Smooth muscle cell (in vitro differentiated cells): ENCODE results near the gene DAB2IP. TPM values are rescaled to one million over a fixed set of nuclear protein-coding genes. Genes with fewer than 3 reads are reported as not detected.
A peak's percentile ranks its signal among the peaks of the same experiment; 100 is the strongest.

Experiments
- DNase-seq: peaks from one replicate; lab custom pipeline; 2025; ENCODE audit not compliant: unreplicated experiment; lab: John Stamatoyannopoulos, UW
- H2AFZ ChIP-seq: fragments of 200-600 bp; sonication (generic); 2 replicates; pipeline ENCODE4 v1.6.0; 2016; ENCODE audit warnings: antibody characterized with exemption, low read depth, mild to moderate bottlenecking
- H3F3A ChIP-seq: fragments of 200-600 bp; sonication (generic); 2 replicates; pipeline ENCODE4 v1.6.0; 2017; ENCODE audit warnings: antibody characterized with exemption, low read depth
- H3K27ac ChIP-seq: fragments of 200-600 bp; sonication (generic); 2 replicates; pipeline ENCODE4 v1.5.1; 2016; ENCODE audit warnings: low read depth, mild to moderate bottlenecking
- H3K27me3 ChIP-seq: fragments of 200-600 bp; sonication (generic); 2 replicates; pipeline ENCODE4 v1.6.1; 2016; ENCODE audit warnings: low read depth, mild to moderate bottlenecking
- H3K36me3 ChIP-seq: fragments of 200-600 bp; sonication (generic); 2 replicates; pipeline ENCODE4 v1.5.1; 2016; ENCODE audit warnings: low read depth
- H3K4me1 ChIP-seq: fragments of 200-600 bp; sonication (generic); 2 replicates; pipeline ENCODE4 v1.5.1; 2016; ENCODE audit warnings: low read depth
- H3K4me2 ChIP-seq: fragments of 200-600 bp; sonication (generic); 2 replicates; pipeline ENCODE4 v1.6.0; 2016; ENCODE audit warnings: mild to moderate bottlenecking
- H3K4me3 ChIP-seq: fragments of 200-600 bp; sonication (generic); 2 replicates; pipeline ENCODE4 v1.5.1; 2016; ENCODE audit warnings: mild to moderate bottlenecking
- H3K79me2 ChIP-seq: fragments of 200-600 bp; sonication (generic); 2 replicates; pipeline ENCODE4 v1.6.0; 2016; ENCODE audit warnings: low read depth, mild to moderate bottlenecking
- H3K9ac ChIP-seq: fragments of 200-600 bp; sonication (generic); 2 replicates; pipeline ENCODE4 v1.6.0; 2016; ENCODE audit warnings: low read depth
- H3K9me3 ChIP-seq: fragments of 200-600 bp; sonication (generic); replicated peaks from 2 replicates; pipeline ENCODE4 v1.5.1; 2016; ENCODE audit warnings: low read depth
- H4K20me1 ChIP-seq: fragments of 200-600 bp; sonication (generic); 2 replicates; pipeline ENCODE4 v1.6.0; 2016; ENCODE audit warnings: low read depth
- CTCF ChIP-seq: fragments of 200-600 bp; sonication (generic); IDR thresholded peaks from 2 replicates; pipeline ENCODE4 v1.5.1; 2017; ENCODE audit warnings: borderline replicate concordance, mild to moderate bottlenecking, antibody characterized with exemption; ENCODE audit not compliant: insufficient read depth, poor library complexity, severe bottlenecking
- WGBS: methylation state at CpG from one replicate; pipeline ENCODE4 v1.1.7; 2016; ENCODE audit warnings: low lambda C conversion rate; 5-methylcytosine and 5-hydroxymethylcytosine counted together
- polyA plus RNA-seq: library from polyadenylated mRNA; unstranded; fragments of >200 nt; fragmentation: Nextera tagmentation; extraction: Ambion mirVana; gene quantifications from 2 replicates; pipeline ENCODE4 v1.2.1, GENCODE V29; 2016
- total RNA-seq: library from RNA; depleted of rRNA; stranded (reverse); fragments of >200 nt; gene quantifications from 2 replicates; pipeline ENCODE4 v1.2.3, GENCODE V29; 2014

The DAB2IP gene
- total and polyA plus RNA-seq, 2 experiments from 2014 or later = 10.4 to 15.5 TPM

GRCh38 chr9:121610638-121610953 lies 40.8 kb upstream of the DAB2IP start:
- no peak overlapping the region for H3K4me2 ChIP-seq
- H3K27me3 ChIP-seq = no peaks in the 10 kb centered on the region
- H3K79me2 ChIP-seq = peaks cover 15% of the 10 kb centered on the region
- H4K20me1 ChIP-seq = peaks cover 39% of the 10 kb centered on the region
- H3K27ac ChIP-seq = no peak overlapping the region
- no peak for DNase-seq
- H2AFZ ChIP-seq = no peak overlapping the region
- no peak overlapping the region for H3K4me3 ChIP-seq
- TF ChIP-seq CTCF = no peak
- peaks cover 14% of the 10 kb centered on the region for H3K4me1 ChIP-seq
- H3K9ac ChIP-seq = no peak overlapping the region
- H3K36me3 ChIP-seq = no peaks in the 10 kb centered on the region
- peaks cover 8% of the 10 kb centered on the region for H3F3A ChIP-seq
- H3K9me3 ChIP-seq = no peaks in the 10 kb centered on the region
- WGBS = 81% methylated on average over 9 of the region's 9 CpGs

- H3K4me2 ChIP-seq = no peak overlapping the region
- H3K36me3 ChIP-seq = no peaks in the 10 kb centered on the region
- H3K9me3 ChIP-seq = no peaks in the 10 kb centered on the region
- H3K79me2 ChIP-seq = peaks cover 7% of the 10 kb centered on the region
- no peak overlapping the region for H3K4me3 ChIP-seq
- peaks cover 8% of the 10 kb centered on the region for H3F3A ChIP-seq
- no peak overlapping the region for H2AFZ ChIP-seq
- no peak for DNase-seq
- H3K27me3 ChIP-seq = no peaks in the 10 kb centered on the region
- no peak for TF ChIP-seq CTCF
- H3K4me1 ChIP-seq = peaks cover 12% of the 10 kb centered on the region
- H3K9ac ChIP-seq = no peak overlapping the region
- 36% methylated on average over 9 of the region's 9 CpGs for WGBS
- H4K20me1 ChIP-seq = peaks cover 41% of the 10 kb centered on the region
- H3K27ac ChIP-seq = peak overlapping the region; percentile 8
Measured at GRCh38 chr9:121612511-121612998, 38.9 kb upstream of the DAB2IP start.

GRCh38 chr9:121613009-121613752 lies 38.3 kb upstream of the DAB2IP start:
- Histone ChIP-seq H3K27me3 (no peaks in the 10 kb centered on the region), H3F3A (peaks cover 8% of the 10 kb centered on the region), H3K27ac (peak overlapping the region; percentile 8), H3K4me2 (no peak overlapping the region), H3K36me3 (no peaks in the 10 kb centered on the region), H3K9me3 (no peaks in the 10 kb centered on the region), H2AFZ (no peak overlapping the region), H3K4me1 (peaks cover 5% of the 10 kb centered on the region), H3K4me3 (no peak overlapping the region), H3K9ac (no peak overlapping the region), H4K20me1 (peaks cover 41% of the 10 kb centered on the region), H3K79me2 (peaks cover 7% of the 10 kb centered on the region)
- 41% methylated on average over 11 of the region's 11 CpGs for WGBS
- no peak for DNase-seq
- TF ChIP-seq CTCF = no peak

GRCh38 chr9:121616123-121616755 lies 35.2 kb upstream of the DAB2IP start:
- no peak for DNase-seq
- WGBS = 91% methylated on average over 14 of the region's 14 CpGs
- peaks cover 7% of the 10 kb centered on the region for H3K79me2 ChIP-seq
- H4K20me1 ChIP-seq = peaks cover 33% of the 10 kb centered on the region
- H3K4me1 ChIP-seq = peaks cover 4% of the 10 kb centered on the region
- no peak overlapping the region for H3K4me2 ChIP-seq
- no peak for TF ChIP-seq CTCF
- no peaks in the 10 kb centered on the region for H3K9me3 ChIP-seq
- no peak overlapping the region for H2AFZ ChIP-seq
- H3K9ac ChIP-seq = no peak overlapping the region
- H3F3A ChIP-seq = no peaks in the 10 kb centered on the region
- no peaks in the 10 kb centered on the region for H3K36me3 ChIP-seq
- no peaks in the 10 kb centered on the region for H3K27me3 ChIP-seq
- no peak overlapping the region for H3K4me3 ChIP-seq
- no peak overlapping the region for H3K27ac ChIP-seq
